WTC11 (cell line): ENCODE measurements around the gene SSRP1. TPM values are rescaled to one million over a fixed set of nuclear protein-coding genes. Genes with fewer than 3 reads are reported as not detected.

ENCODE experiments used
- ATAC-seq: fragments of 200-7000 bp; cut with Tn5 transposase; 2 replicates; pipeline ENCODE4 v1.10.0; 2021; ENCODE audit warnings: mild to moderate bottlenecking, moderate library complexity
- CTCF ChIA-PET: fragments of 300-600 bp; sonication (Branson Sonifier 250); formaldehyde crosslinking; loops from one replicate; lab custom pipeline; 2021; ENCODE audit warnings: antibody characterized with exemption; lab: Charles Lee
- POLR2A ChIA-PET: fragments of 350-600 bp; sonication (Branson Sonifier 250); formaldehyde crosslinking; loops from one replicate; lab custom pipeline; 2021; ENCODE audit warnings: antibody characterized with exemption; lab: Charles Lee
- DNase-seq: peaks from one replicate; pipeline ENCODE4 v3.0.0; 2021; ENCODE audit warnings: low spot score
- H3K27ac Mint-ChIP-seq: 2 replicates; pipeline ENCODE4 v1.8.0; 2021; ENCODE audit warnings: mixed read lengths
- H3K27me3 Mint-ChIP-seq: 2 replicates; pipeline ENCODE4 v1.8.0; 2021; ENCODE audit warnings: low read depth, mild to moderate bottlenecking, moderate library complexity, mixed read lengths
- H3K36me3 Mint-ChIP-seq: 2 replicates; pipeline ENCODE4 v1.8.0; 2021; ENCODE audit warnings: mixed read lengths
- H3K4me1 Mint-ChIP-seq: 2 replicates; pipeline ENCODE4 v1.8.0; 2022; ENCODE audit warnings: mixed read lengths
- H3K4me3 Mint-ChIP-seq: 2 replicates; pipeline ENCODE4 v1.8.0; 2021; ENCODE audit warnings: mild to moderate bottlenecking, moderate library complexity, mixed read lengths
- H3K9me3 Mint-ChIP-seq: 2 replicates; pipeline ENCODE4 v1.8.0; 2021; ENCODE audit warnings: mixed read lengths
- CREM ChIP-seq: sonication (generic); formaldehyde crosslinking; IDR thresholded peaks from 2 replicates; pipeline ENCODE4 v1.8.1; 2022; ENCODE audit warnings: mild to moderate bottlenecking, missing genetic modification reagents, moderate library complexity
- ESRRA ChIP-seq: sonication (generic); formaldehyde crosslinking; IDR thresholded peaks from 2 replicates; pipeline ENCODE4 v1.8.1; 2022; ENCODE audit warnings: mild to moderate bottlenecking, missing genetic modification reagents, borderline replicate concordance
- ETV6 ChIP-seq: sonication (generic); formaldehyde crosslinking; IDR thresholded peaks from 2 replicates; pipeline ENCODE4 v1.8.1; 2022; ENCODE audit warnings: mild to moderate bottlenecking, missing genetic modification reagents
- FOXK1 ChIP-seq: sonication (generic); formaldehyde crosslinking; IDR thresholded peaks from 2 replicates; pipeline ENCODE4 v1.8.0; 2022; ENCODE audit warnings: mild to moderate bottlenecking, moderate library complexity, missing genetic modification reagents
- GABPB1 ChIP-seq: sonication (generic); formaldehyde crosslinking; IDR thresholded peaks from 2 replicates; pipeline ENCODE4 v1.8.1; 2023; ENCODE audit warnings: mild to moderate bottlenecking, missing genetic modification reagents
- IRF2 ChIP-seq: sonication (generic); formaldehyde crosslinking; IDR thresholded peaks from 2 replicates; pipeline ENCODE4 v1.8.0; 2022; ENCODE audit warnings: low read depth, missing genetic modification reagents, borderline replicate concordance
- NFE2L1 ChIP-seq: sonication (generic); formaldehyde crosslinking; IDR thresholded peaks from 2 replicates; pipeline ENCODE4 v1.8.1; 2023; ENCODE audit warnings: missing genetic modification reagents
- PREB ChIP-seq: sonication (generic); formaldehyde crosslinking; IDR thresholded peaks from 2 replicates; pipeline ENCODE4 v1.8.1; 2022; ENCODE audit warnings: mild to moderate bottlenecking, missing genetic modification reagents, moderate library complexity, borderline replicate concordance
- RELA ChIP-seq: sonication (generic); formaldehyde crosslinking; IDR thresholded peaks from 2 replicates; pipeline ENCODE4 v1.8.1; 2022; ENCODE audit warnings: missing genetic modification reagents, mild to moderate bottlenecking, borderline replicate concordance
- SOX15 ChIP-seq: fragments of 250-450 bp; sonication (Bioruptor Pico); IDR thresholded peaks from 2 replicates; pipeline ENCODE4 v1.9.0; 2021; ENCODE audit warnings: mild to moderate bottlenecking
- ZNF121 ChIP-seq: sonication (generic); formaldehyde crosslinking; IDR thresholded peaks from 2 replicates; pipeline ENCODE4 v1.8.0; 2023; ENCODE audit warnings: missing genetic modification reagents
- ZNF138 ChIP-seq: sonication (generic); formaldehyde crosslinking; conservative IDR thresholded peaks from 2 replicates; pipeline ENCODE4 v1.8.1; 2022; ENCODE audit warnings: mild to moderate bottlenecking, moderate library complexity, missing genetic modification reagents
- ZNF232 ChIP-seq: sonication (generic); formaldehyde crosslinking; IDR thresholded peaks from 2 replicates; pipeline ENCODE4 v1.8.0; 2022; ENCODE audit warnings: mild to moderate bottlenecking, missing genetic modification reagents
- total RNA-seq: library from RNA; stranded (reverse); gene quantifications from 3 replicates; pipeline ENCODE4 v1.2.3, GENCODE V29; 2021
- TF ChIP-seq, protein P1 (sequence below): fragments of 250-450 bp; sonication (Bioruptor Pico); conservative IDR thresholded peaks from 2 replicates; pipeline ENCODE4 v1.9.0; 2021; ENCODE audit warnings: mild to moderate bottlenecking
- TF ChIP-seq, protein P2 (sequence below): sonication (generic); formaldehyde crosslinking; IDR thresholded peaks from 2 replicates; pipeline ENCODE4 v1.8.1; 2023; ENCODE audit warnings: mild to moderate bottlenecking, missing genetic modification reagents
- TF ChIP-seq, protein P3 (sequence below): sonication (generic); formaldehyde crosslinking; IDR thresholded peaks from 2 replicates; pipeline ENCODE4 v1.8.1; 2023; ENCODE audit warnings: mild to moderate bottlenecking, missing genetic modification reagents, borderline replicate concordance

Gene SSRP1
- total RNA-seq, 1 experiment from 2014 or later: 228 TPM

GRCh38 chr11:57342702-57343101 lies 7.0 kb upstream of the SSRP1 start:
- Mint-ChIP-seq H3K27ac (no peak overlapping the region), H3K27me3 (peaks cover 25% of the 10 kb centered on the region), H3K9me3 (no peaks in the 10 kb centered on the region), H3K4me1 (peaks cover 51% of the 10 kb centered on the region), H3K36me3 (no peaks in the 10 kb centered on the region), H3K4me3 (no peak overlapping the region)
- TF ChIP-seq ZNF138 (CRISPR knock-in tag): no peak
- TF ChIP-seq, protein P1, sequence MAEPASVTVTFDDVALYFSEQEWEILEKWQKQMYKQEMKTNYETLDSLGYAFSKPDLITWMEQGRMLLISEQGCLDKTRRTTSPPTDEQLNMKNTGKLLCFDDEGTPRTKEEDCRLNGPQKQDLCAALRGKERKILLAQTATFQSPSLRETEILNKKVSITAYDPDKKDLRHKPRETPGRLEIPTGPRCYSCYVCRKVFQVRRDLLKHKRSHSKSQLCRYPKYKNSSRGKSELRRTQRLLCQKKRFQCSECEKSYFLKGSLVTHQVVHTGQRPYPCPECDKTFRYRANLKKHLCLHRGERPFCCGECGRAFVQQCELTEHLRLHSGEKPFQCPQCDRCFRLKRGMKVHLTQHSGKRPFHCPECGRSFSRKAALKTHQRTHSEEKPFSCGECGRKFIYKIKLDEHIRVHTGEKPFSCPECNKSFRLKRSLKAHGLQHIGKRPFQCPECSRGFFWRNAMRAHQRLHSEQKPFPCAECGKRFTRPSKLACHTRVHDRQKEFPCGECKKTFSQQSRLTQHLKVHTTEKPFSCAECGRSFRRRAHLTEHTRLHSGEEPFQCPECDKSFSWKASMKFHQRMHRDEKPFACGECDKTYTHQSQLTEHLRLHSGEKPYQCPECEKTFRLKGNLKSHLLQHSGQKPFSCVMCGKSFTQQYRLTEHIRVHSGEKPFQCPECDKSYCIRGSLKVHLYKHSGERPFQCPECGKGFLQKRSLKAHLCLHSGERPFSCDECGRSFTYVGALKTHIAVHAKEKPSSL (CRISPR knock-in tag): no peak
- no peak for TF ChIP-seq NFE2L1 (CRISPR knock-in tag)
- no peak for TF ChIP-seq RELA (CRISPR knock-in tag)
- no peak for TF ChIP-seq ZNF232 (CRISPR knock-in tag)
- TF ChIP-seq GABPB1 (CRISPR knock-in tag): no peak
- no peak for TF ChIP-seq PREB (CRISPR knock-in tag)
- TF ChIP-seq, protein P2, sequence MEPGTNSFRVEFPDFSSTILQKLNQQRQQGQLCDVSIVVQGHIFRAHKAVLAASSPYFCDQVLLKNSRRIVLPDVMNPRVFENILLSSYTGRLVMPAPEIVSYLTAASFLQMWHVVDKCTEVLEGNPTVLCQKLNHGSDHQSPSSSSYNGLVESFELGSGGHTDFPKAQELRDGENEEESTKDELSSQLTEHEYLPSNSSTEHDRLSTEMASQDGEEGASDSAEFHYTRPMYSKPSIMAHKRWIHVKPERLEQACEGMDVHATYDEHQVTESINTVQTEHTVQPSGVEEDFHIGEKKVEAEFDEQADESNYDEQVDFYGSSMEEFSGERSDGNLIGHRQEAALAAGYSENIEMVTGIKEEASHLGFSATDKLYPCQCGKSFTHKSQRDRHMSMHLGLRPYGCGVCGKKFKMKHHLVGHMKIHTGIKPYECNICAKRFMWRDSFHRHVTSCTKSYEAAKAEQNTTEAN (CRISPR knock-in tag): no peak
- TF ChIP-seq SOX15 (CRISPR knock-in tag): no peak
- TF ChIP-seq IRF2 (CRISPR knock-in tag): no peak
- no peak for TF ChIP-seq FOXK1 (CRISPR knock-in tag)
- TF ChIP-seq, protein P3, sequence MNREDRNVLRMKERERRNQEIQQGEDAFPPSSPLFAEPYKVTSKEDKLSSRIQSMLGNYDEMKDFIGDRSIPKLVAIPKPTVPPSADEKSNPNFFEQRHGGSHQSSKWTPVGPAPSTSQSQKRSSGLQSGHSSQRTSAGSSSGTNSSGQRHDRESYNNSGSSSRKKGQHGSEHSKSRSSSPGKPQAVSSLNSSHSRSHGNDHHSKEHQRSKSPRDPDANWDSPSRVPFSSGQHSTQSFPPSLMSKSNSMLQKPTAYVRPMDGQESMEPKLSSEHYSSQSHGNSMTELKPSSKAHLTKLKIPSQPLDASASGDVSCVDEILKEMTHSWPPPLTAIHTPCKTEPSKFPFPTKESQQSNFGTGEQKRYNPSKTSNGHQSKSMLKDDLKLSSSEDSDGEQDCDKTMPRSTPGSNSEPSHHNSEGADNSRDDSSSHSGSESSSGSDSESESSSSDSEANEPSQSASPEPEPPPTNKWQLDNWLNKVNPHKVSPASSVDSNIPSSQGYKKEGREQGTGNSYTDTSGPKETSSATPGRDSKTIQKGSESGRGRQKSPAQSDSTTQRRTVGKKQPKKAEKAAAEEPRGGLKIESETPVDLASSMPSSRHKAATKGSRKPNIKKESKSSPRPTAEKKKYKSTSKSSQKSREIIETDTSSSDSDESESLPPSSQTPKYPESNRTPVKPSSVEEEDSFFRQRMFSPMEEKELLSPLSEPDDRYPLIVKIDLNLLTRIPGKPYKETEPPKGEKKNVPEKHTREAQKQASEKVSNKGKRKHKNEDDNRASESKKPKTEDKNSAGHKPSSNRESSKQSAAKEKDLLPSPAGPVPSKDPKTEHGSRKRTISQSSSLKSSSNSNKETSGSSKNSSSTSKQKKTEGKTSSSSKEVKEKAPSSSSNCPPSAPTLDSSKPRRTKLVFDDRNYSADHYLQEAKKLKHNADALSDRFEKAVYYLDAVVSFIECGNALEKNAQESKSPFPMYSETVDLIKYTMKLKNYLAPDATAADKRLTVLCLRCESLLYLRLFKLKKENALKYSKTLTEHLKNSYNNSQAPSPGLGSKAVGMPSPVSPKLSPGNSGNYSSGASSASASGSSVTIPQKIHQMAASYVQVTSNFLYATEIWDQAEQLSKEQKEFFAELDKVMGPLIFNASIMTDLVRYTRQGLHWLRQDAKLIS (CRISPR knock-in tag): no peak
- no peak for TF ChIP-seq ESRRA (CRISPR knock-in tag)
- DNase-seq (no peak), ATAC-seq (no peak)
- ChIA-PET CTCF (interaction anchor here (0.6 to 1.4 kb wide), 5 partner anchors 11 to 151 kb away, joined by 3 to 9 read pairs (median 4); no protein-coding TSS in a partner anchor), POLR2A (interaction anchor here (1.3 kb wide), 1 partner anchor 29 kb away, joined by 3 read pairs; no protein-coding TSS in a partner anchor)

- ChIA-PET POLR2A (interaction anchor here (0.8 to 1.3 kb wide), 2 partner anchors 26 to 28 kb away, joined by 3 to 4 read pairs; no protein-coding TSS in a partner anchor), CTCF (interaction anchor here (0.5 kb wide), 1 partner anchor 116 kb away, joined by 3 read pairs; no protein-coding TSS in a partner anchor)
- ATAC-seq (no peak), DNase-seq (no peak)
- Mint-ChIP-seq H3K27ac (no peak overlapping the region), H3K9me3 (no peaks in the 10 kb centered on the region), H3K4me3 (no peak overlapping the region), H3K27me3 (peaks cover 25% of the 10 kb centered on the region), H3K36me3 (no peaks in the 10 kb centered on the region), H3K4me1 (peaks cover 54% of the 10 kb centered on the region)
- TF ChIP-seq CREM (no peak), ETV6 (no peak), ZNF121 (CRISPR knock-in tag) (no peak)
- TF ChIP-seq, all 79 proteins: peak for 0
Observed at GRCh38 chr11:57341250-57341808, 5.6 kb upstream of the SSRP1 start.
